HCT116 (cell line): ENCODE results near the gene IRGQ. TPM values are rescaled to one million over a fixed set of nuclear protein-coding genes. Genes with fewer than 3 reads are reported as not detected.
"Not testable (repeated sequence)": the region's sequence is repeated elsewhere in the genome, so short reads cannot be mapped to it uniquely, and the experiment has no call there.

ENCODE experiments used
- ATAC-seq: fragments of 200-7000 bp; cut with Tn5 transposase; 2 replicates; pipeline ENCODE4 v1.9.1; 2020; ENCODE audit warnings: mild to moderate bottlenecking, moderate library complexity
- BruUV-seq: library from RNA; stranded (reverse); fragments of 400-500 nt; replicated peaks from 2 replicates; lab custom pipeline; 2021; lab: Mats Ljungman, UMichigan
- CTCF ChIA-PET: fragments of 300-600 bp; sonication (Branson Sonifier 250); formaldehyde crosslinking; loops from one replicate; lab custom pipeline; 2021; ENCODE audit warnings: antibody characterized with exemption; lab: Charles Lee
- POLR2A ChIA-PET: fragments of 300-600, 350-600 bp; sonication (Branson Sonifier 250); formaldehyde crosslinking; loops from one replicate; lab custom pipeline; 2021; ENCODE audit warnings: antibody characterized with exemption; lab: Charles Lee
- RAD21 ChIA-PET, 2 experiments: fragments of 300-600 bp; sonication (Branson Sonifier 250); formaldehyde crosslinking; loops; one replicate each; lab custom pipeline; 2023; ENCODE audit warnings: low total read pairs in 2 of 2; ENCODE audit not compliant: uncharacterized antibody in 2 of 2, unreplicated experiment in 2 of 2, low non-redundant PET in 1 of 2; lab: Charles Lee
- DNase-seq: peaks from one replicate; pipeline ENCODE4 v3.0.0-alpha.2; 2010; ENCODE audit warnings: low read depth, low spot score
- H2AFZ ChIP-seq: fragments of 200-600 bp; shearing (Covaris generic), sonication (generic); 2 replicates; pipeline ENCODE4 v1.6.1; 2017; ENCODE audit warnings: low read depth, mixed run types, mixed read lengths, antibody characterized with exemption, low read length; ENCODE audit not compliant: poor library complexity, severe bottlenecking
- H3K27ac ChIP-seq: 2 replicates; pipeline ENCODE4 v1.5.1; 2012; ENCODE audit warnings: low read depth, low read length
- H3K27me3 ChIP-seq: fragments of 200-600 bp; sonication (generic); 2 replicates; pipeline ENCODE4 v1.6.1; 2016; ENCODE audit warnings: mixed run types, low read length, mixed read lengths; ENCODE audit not compliant: insufficient read depth
- H3K36me3 ChIP-seq, 2 experiments: fragments of 200-500 bp in 1 of 2; fragments of 200-600 bp in 1 of 2; sonication (Bioruptor generic) in 1 of 2; sonication (generic) in 1 of 2; 2 replicates each; pipeline versions ENCODE4 v1.5.1 to v1.6.1; 2014 to 2016; ENCODE audit warnings: low read length in 2 of 2, inconsistent platforms in 1 of 2, mixed read lengths in 1 of 2, mixed run types in 1 of 2; ENCODE audit not compliant: insufficient read depth in 2 of 2, control insufficient read depth in 1 of 2
- H3K4me1 ChIP-seq, 2 experiments: fragments of 200-600 bp in 1 of 2; sonication (generic) in 1 of 2; 2 replicates each; pipeline versions ENCODE4 v1.5.1 to v1.6.1; 2012 to 2017; ENCODE audit warnings: low read length in 2 of 2, inconsistent platforms in 1 of 2, mild to moderate bottlenecking in 1 of 2, mixed read lengths in 1 of 2, mixed run types in 1 of 2, moderate library complexity in 1 of 2; ENCODE audit not compliant: insufficient read depth in 2 of 2, control insufficient read depth in 1 of 2
- H3K4me2 ChIP-seq: fragments of 200-600 bp; sonication (generic); 2 replicates; pipeline ENCODE4 v1.6.1; 2017; ENCODE audit warnings: mixed run types, low read length, mixed read lengths
- H3K4me3 ChIP-seq, 2 experiments: fragments of 200-600 bp in 1 of 2; sonication (generic) in 1 of 2; replicated peaks in 1 of 2; 2 replicates each; pipeline ENCODE4 v1.5.1; 2011 to 2016; ENCODE audit warnings: low read length in 2 of 2, control low read depth in 1 of 2, low read depth in 1 of 2, mild to moderate bottlenecking in 1 of 2, mixed read lengths in 1 of 2, mixed run types in 1 of 2
- H3K79me2 ChIP-seq: fragments of 200-600 bp; sonication (generic); 2 replicates; pipeline ENCODE4 v1.6.1; 2017; ENCODE audit warnings: mild to moderate bottlenecking, mixed run types, low read length, moderate library complexity, mixed read lengths; ENCODE audit not compliant: insufficient read depth
- H3K9ac ChIP-seq: fragments of 200-600 bp; sonication (generic); 2 replicates; pipeline ENCODE4 v1.6.1; 2016; ENCODE audit warnings: low read length, mixed read lengths
- H3K9me2 ChIP-seq: fragments of 200-600 bp; sonication (generic), shearing (Covaris generic); 2 replicates; pipeline ENCODE4 v1.6.1; 2017; ENCODE audit warnings: mixed run types, mild to moderate bottlenecking, moderate library complexity; ENCODE audit not compliant: insufficient read depth
- H3K9me3 ChIP-seq, 2 experiments: fragments of 200-500 bp in 1 of 2; fragments of 200-600 bp in 1 of 2; sonication (Bioruptor generic) in 1 of 2; sonication (generic) in 1 of 2; 2 replicates each; pipeline ENCODE4 v1.6.1; 2014 to 2017; ENCODE audit warnings: low read length in 2 of 2, mixed read lengths in 2 of 2, inconsistent platforms in 1 of 2, low read depth in 1 of 2, mild to moderate bottlenecking in 1 of 2, mixed run types in 1 of 2, moderate library complexity in 1 of 2; ENCODE audit not compliant: control insufficient read depth in 1 of 2, insufficient read depth in 1 of 2
- H4K20me1 ChIP-seq: fragments of 200-600 bp; sonication (generic), shearing (Covaris generic); 2 replicates; pipeline ENCODE4 v1.6.1; 2017; ENCODE audit warnings: mixed run types, mild to moderate bottlenecking, moderate library complexity; ENCODE audit not compliant: insufficient read depth
- ATF3 ChIP-seq: IDR thresholded peaks from 2 replicates; pipeline ENCODE4 v1.6.1; 2012
- CEBPB ChIP-seq: IDR thresholded peaks from 2 replicates; pipeline ENCODE4 v1.6.1; 2012; ENCODE audit warnings: low read depth
- ELF1 ChIP-seq: IDR thresholded peaks from 2 replicates; pipeline ENCODE4 v1.6.1; 2012; ENCODE audit warnings: low read depth, borderline replicate concordance
- EZH2 ChIP-seq: fragments of 200-600 bp; sonication (generic); IDR thresholded peaks from 2 replicates; pipeline ENCODE4 v1.6.1; 2017; ENCODE audit warnings: antibody characterized with exemption, mixed run types
- EZH2phosphoT487 ChIP-seq: fragments of 200-600 bp; IDR thresholded peaks from 2 replicates; pipeline ENCODE4 v1.6.1; 2018; ENCODE audit warnings: antibody characterized with exemption, borderline replicate concordance
- FOSL1 ChIP-seq: IDR thresholded peaks from 2 replicates; pipeline ENCODE4 v1.6.1; 2012; ENCODE audit warnings: low read depth
- JUND ChIP-seq: IDR thresholded peaks from 2 replicates; pipeline ENCODE4 v1.6.1; 2012
- MAX ChIP-seq: IDR thresholded peaks from 2 replicates; pipeline ENCODE4 v1.6.1; 2012
- POLR2A ChIP-seq: IDR thresholded peaks from 2 replicates; pipeline ENCODE4 v1.7.0; 2011; ENCODE audit warnings: borderline replicate concordance; ENCODE audit not compliant: insufficient read depth, insufficient read length; ENCODE audit errors: extremely low read depth
- RAD21 ChIP-seq: IDR thresholded peaks from 2 replicates; pipeline ENCODE4 v1.6.1; 2012; ENCODE audit warnings: low read depth, mild to moderate bottlenecking
- SIN3A ChIP-seq: IDR thresholded peaks from 2 replicates; pipeline ENCODE4 v1.6.1; 2012; ENCODE audit warnings: low read depth
- SP1 ChIP-seq: IDR thresholded peaks from 2 replicates; pipeline ENCODE4 v1.6.1; 2012; ENCODE audit warnings: low read depth
- TCF7L2 ChIP-seq: IDR thresholded peaks from 2 replicates; pipeline ENCODE4 v1.7.0; 2011; ENCODE audit warnings: borderline replicate concordance, inconsistent platforms; ENCODE audit not compliant: insufficient read depth, insufficient read length; ENCODE audit errors: extremely low read depth
- YY1 ChIP-seq: IDR thresholded peaks from 2 replicates; pipeline ENCODE4 v1.6.1; 2011; ENCODE audit warnings: low read length, low read depth, moderate library complexity, mild to moderate bottlenecking; ENCODE audit not compliant: insufficient replicate concordance; ENCODE audit errors: extremely low read depth
- ZBTB33 ChIP-seq: IDR thresholded peaks from 2 replicates; pipeline ENCODE4 v1.6.1; 2011; ENCODE audit warnings: mild to moderate bottlenecking, low read length, moderate library complexity; ENCODE audit not compliant: insufficient replicate concordance; ENCODE audit errors: extremely low read depth
- intact Hi-C: fragments of 100-400 bp; cut with micrococcal nuclease; formaldehyde crosslinking; loops from 2 replicates; pipeline ENCODE4 v1.10.0; 2022
- total RNA-seq: library from RNA; stranded (reverse); gene quantifications from one replicate; pipeline ENCODE4 v1.2.1, GENCODE V29; 2021; ENCODE audit not compliant: unreplicated experiment

Gene IRGQ
- total RNA-seq, 1 experiment from 2014 or later, result 14.6 TPM

- RAD21 ChIA-PET, result no interaction called here
- intact Hi-C loops, result no loop called here
- H2AFZ ChIP-seq, result no peak overlapping the region
- H3K27ac ChIP-seq, result no peak overlapping the region
- CTCF ChIA-PET, result no interaction called here
- BruUV-seq, result no TSS peak
- no peaks in the 10 kb centered on the region for H3K79me2 ChIP-seq
- DNase-seq (no peak), ATAC-seq (no peak)
- H3K4me2 ChIP-seq, result no peak overlapping the region
- H3K9ac ChIP-seq, result no peak overlapping the region
- H3K27me3 ChIP-seq, result no peaks in the 10 kb centered on the region
- POLR2A ChIA-PET, result no interaction called here
- no peak for TF ChIP-seq YY1
- TF ChIP-seq POLR2A, result no peak
- no peak for TF ChIP-seq RAD21
- TF ChIP-seq EZH2, result no peak
- no peak for TF ChIP-seq ATF3
- no peak for TF ChIP-seq ZBTB33
- no peak for TF ChIP-seq CEBPB
- no peak for TF ChIP-seq SP1
- no peak for TF ChIP-seq ELF1
- TF ChIP-seq TCF7L2, result no peak
- no peak for TF ChIP-seq FOSL1
- TF ChIP-seq EZH2phosphoT487, result no peak
- TF ChIP-seq JUND, result no peak
- TF ChIP-seq SIN3A, result no peak
- no peak for TF ChIP-seq MAX
- H3K4me1 ChIP-seq, result no peaks in the 10 kb centered on the region
- H3K36me3 ChIP-seq, result peaks cover 5 to 10% of the 10 kb centered on the region in 2 experiments; a peak in 3 of 4 replicates
- H3K9me2 ChIP-seq, result no peaks in the 10 kb centered on the region
- H3K4me3 ChIP-seq, result no peak overlapping the region
- H4K20me1 ChIP-seq, result no peaks in the 10 kb centered on the region
- H3K9me3 ChIP-seq, result no peaks in the 10 kb centered on the region
These were observed 47.2 kb downstream of the IRGQ start for GRCh38 chr19:43548706-43549105.

- H4K20me1 ChIP-seq, H3K27ac ChIP-seq, intact Hi-C loops, DNase-seq, RAD21 ChIA-PET, H3K9me3 ChIP-seq, BruUV-seq, H3K9me2 ChIP-seq, CTCF ChIA-PET, H3K9ac ChIP-seq, H3K27me3 ChIP-seq, H3K4me3 ChIP-seq, H3K4me2 ChIP-seq, H2AFZ ChIP-seq, ATAC-seq, H3K79me2 ChIP-seq, POLR2A ChIA-PET, H3K4me1 ChIP-seq: not testable (repeated sequence)
- peaks cover 5 to 12% of the 10 kb centered on the region in 2 experiments for H3K36me3 ChIP-seq
These were observed 48.0 kb downstream of the IRGQ start for GRCh38 chr19:43547926-43548325.
